K562 (cell line): ENCODE results near the gene AK4. TPM values are rescaled to one million over a fixed set of nuclear protein-coding genes. Genes with fewer than 3 reads are reported as not detected.
A peak's percentile ranks its signal among the peaks of the same experiment; 100 is the strongest.

Source experiments
- ATAC-seq: fragments of 200-7000 bp; cut with Tn5 transposase; 3 replicates; pipeline ENCODE4 v1.9.1; 2020; ENCODE audit warnings: moderate library complexity
- BruUV-seq: library from RNA; stranded (reverse); fragments of 400-500 nt; replicated peaks from 2 replicates; lab custom pipeline; 2021; lab: Mats Ljungman, UMichigan
- CTCF ChIA-PET: fragments of 300-600 bp; formaldehyde crosslinking; extraction: SDS; loops from one replicate; lab custom pipeline; 2021; ENCODE audit warnings: low intra/inter-chr PET ratio; lab: Yijun Ruan, JAX
- POLR2A ChIA-PET: fragments of 300-600, 350-650 bp; sonication (Branson Sonifier 250); formaldehyde crosslinking; extraction: SDS; loops from one replicate; lab custom pipeline; 2021; ENCODE audit warnings: antibody characterized with exemption, inconsistent platforms; lab: Yijun Ruan, JAX
- DNase-seq, 4 experiments: peaks; one replicate each; pipeline versions ENCODE4 v3.0.0 to v3.0.0-alpha.2; 2011 to 2018; ENCODE audit warnings: low spot score in 3 of 4, mixed read lengths in 3 of 4; ENCODE audit errors: extremely low read depth in 1 of 4
- FAIRE-seq: peaks from 2 replicates; lab custom pipeline; 2011; peaks lifted over from hg19 to GRCh38; lab: Jason Lieb, UNC
- H2AFZ ChIP-seq: 2 replicates; pipeline ENCODE4 v1.6.0; 2011; ENCODE audit warnings: low read depth, low read length, control low read depth, inconsistent platforms
- H3K27ac ChIP-seq: fragments of 200-600 bp; 3 replicates; pipeline ENCODE4 v1.8.0; 2011; ENCODE audit warnings: low read depth, mild to moderate bottlenecking, control low read depth, inconsistent platforms, low read length, moderate library complexity, mixed read lengths; ENCODE audit errors: extremely low read depth
- H3K27me3 ChIP-seq, 2 experiments: fragments of 300-600 bp in 1 of 2; 2 replicates in 1 of 2; 3 replicates in 1 of 2; pipeline versions ENCODE4 v1.6.0 to v1.8.0; 2011; ENCODE audit warnings: inconsistent platforms in 2 of 2, low read length in 2 of 2, mild to moderate bottlenecking in 1 of 2, mixed read lengths in 1 of 2, moderate library complexity in 1 of 2; ENCODE audit not compliant: control insufficient read depth in 2 of 2, insufficient read depth in 2 of 2
- H3K36me3 ChIP-seq: fragments of 300-600 bp; 3 replicates; pipeline ENCODE4 v1.8.0; 2011; ENCODE audit warnings: mild to moderate bottlenecking, low read length, inconsistent platforms; ENCODE audit not compliant: control insufficient read depth, insufficient read depth
- H3K4me1 ChIP-seq, 2 experiments: fragments of 200-600 bp in 1 of 2; replicated peaks in 1 of 2; 2 replicates in 1 of 2; 3 replicates in 1 of 2; pipeline versions ENCODE4 v1.5.1 to v1.8.0; 2011; ENCODE audit warnings: inconsistent platforms in 2 of 2, low read length in 2 of 2, mild to moderate bottlenecking in 1 of 2, mixed read lengths in 1 of 2, moderate library complexity in 1 of 2; ENCODE audit not compliant: control insufficient read depth in 2 of 2, insufficient read depth in 2 of 2
- H3K4me2 ChIP-seq: 2 replicates; pipeline ENCODE4 v1.6.1; 2011; ENCODE audit warnings: low read length, control low read depth, inconsistent platforms, mixed read lengths; ENCODE audit not compliant: insufficient read depth
- H3K4me3 ChIP-seq: fragments of 200-600 bp; sonication (generic), shearing (Covaris generic); 2 replicates; pipeline ENCODE4 v1.5.1; 2016; ENCODE audit warnings: control low read depth, inconsistent platforms
- H3K79me2 ChIP-seq: fragments of 200-600 bp; 3 replicates; pipeline ENCODE4 v1.8.0; 2011; ENCODE audit warnings: low read length, inconsistent platforms; ENCODE audit not compliant: control insufficient read depth, insufficient read depth
- H3K9ac ChIP-seq, 2 experiments: 2 replicates each; pipeline versions ENCODE4 v1.6.0 to v1.6.1; 2011; ENCODE audit warnings: low read depth in 2 of 2, low read length in 2 of 2, control low read depth in 1 of 2, inconsistent platforms in 1 of 2, mild to moderate bottlenecking in 1 of 2, mixed read lengths in 1 of 2; ENCODE audit not compliant: insufficient read depth in 1 of 2
- H3K9me1 ChIP-seq: one replicate; pipeline ENCODE4 v1.6.0; 2011; ENCODE audit warnings: inconsistent platforms, mild to moderate bottlenecking, low read length, moderate library complexity; ENCODE audit not compliant: control insufficient read depth, insufficient read depth
- H3K9me3 ChIP-seq: replicated peaks from 2 replicates; pipeline ENCODE4 v1.5.1; 2011; ENCODE audit warnings: low read depth, low read length, inconsistent platforms; ENCODE audit not compliant: control insufficient read depth, insufficient read depth
- H4K20me1 ChIP-seq: replicated peaks from 2 replicates; pipeline ENCODE4 v1.6.1; 2011; ENCODE audit warnings: low read length, inconsistent platforms, mixed read lengths; ENCODE audit not compliant: control insufficient read depth, insufficient read depth
- BRF1 ChIP-seq: IDR thresholded peaks from 3 replicates; pipeline ENCODE4 v1.6.1; 2011; ENCODE audit warnings: borderline replicate concordance, mild to moderate bottlenecking; ENCODE audit not compliant: insufficient read length; ENCODE audit errors: extremely low read depth
- EP300 ChIP-seq: IDR thresholded peaks from 2 replicates; pipeline ENCODE4 v1.6.1; 2012; ENCODE audit warnings: low read length, improper control_type of control experiment
- FOS ChIP-seq: IDR thresholded peaks from 3 replicates; pipeline ENCODE4 v1.6.1; 2011; ENCODE audit not compliant: insufficient read length; ENCODE audit errors: extremely low read depth
- HDAC6 ChIP-seq: IDR thresholded peaks from 2 replicates; pipeline ENCODE4 v1.6.1; 2012; ENCODE audit warnings: low read depth, mild to moderate bottlenecking, control low read depth, inconsistent platforms, low read length, moderate library complexity
- JUN ChIP-seq, 2 experiments: sonication (generic) in 1 of 2; formaldehyde crosslinking in 1 of 2; IDR thresholded peaks; 2 replicates each; pipeline versions ENCODE4 v1.6.1 to v1.8.0; 2012 to 2022; ENCODE audit warnings: borderline replicate concordance in 2 of 2, mild to moderate bottlenecking in 2 of 2, improper control_type of control experiment in 1 of 2, low read depth in 1 of 2, low read length in 1 of 2, missing genetic modification reagents in 1 of 2
- SMAD4 ChIP-seq: fragments of 250-450 bp; sonication (Bioruptor Pico); conservative IDR thresholded peaks from 2 replicates; pipeline ENCODE4 v1.8.0; 2021; ENCODE audit warnings: inconsistent platforms, mild to moderate bottlenecking, moderate library complexity
- SRSF3 ChIP-seq: fragments of 200-400 bp; formaldehyde crosslinking; IDR thresholded peaks from 2 replicates; pipeline ENCODE4 v1.6.1; 2016; ENCODE audit warnings: mild to moderate bottlenecking, low read length, moderate library complexity; ENCODE audit not compliant: insufficient read depth
- TARDBP ChIP-seq: fragments of 450-650 bp; IDR thresholded peaks from 2 replicates; pipeline ENCODE4 v1.6.1; 2016
- WHSC1 ChIP-seq: IDR thresholded peaks from one replicate; pipeline ENCODE4 v1.6.1; 2012; ENCODE audit warnings: low read length, control low read depth, inconsistent platforms
- in situ Hi-C: fragments of 300-500 bp; cut with MboI; formaldehyde crosslinking; loops from 4 replicates; pipeline ENCODE4 v1.15.0; 2018; ENCODE audit warnings: inconsistent platforms, mixed read lengths
- intact Hi-C: fragments of 100-400 bp; cut with micrococcal nuclease; formaldehyde crosslinking; loops from 2 replicates; pipeline ENCODE4 v1.14.2; 2022
- polyA plus RNA-seq, 8 experiments: library from polyadenylated mRNA; depleted of rRNA in 4 of 8; stranded (reverse) in 5 of 8; unstranded in 3 of 8; fragments of >200 nt; fragmentation: Nextera tagmentation in 2 of 8; fragmentation: Illumina TruSeq in 1 of 8; extraction: Ambion mirVana in 2 of 8; extraction: Trizol in 1 of 8; gene quantifications; 2 replicates each; pipeline versions ENCODE4 v1.2.1 to v1.2.3, GENCODE V29; 2011 to 2014; ENCODE audit warnings: inconsistent platforms in 1 of 8, missing spikeins in 1 of 8
- total RNA-seq, 7 experiments: library from RNA; depleted of rRNA in 6 of 7; stranded (reverse); fragments of >200 nt in 6 of 7; fragmentation: Illumina TruSeq in 2 of 7; extraction: Trizol in 2 of 7; gene quantifications; 2 replicates each; pipeline versions ENCODE4 v1.2.1 to v1.2.3, GENCODE V29; 2011 to 2021; ENCODE audit warnings: low replicate concordance in 1 of 7
- TF ChIP-seq, protein P1 (sequence below): IDR thresholded peaks from 2 replicates; pipeline ENCODE4 v1.6.1; 2016; ENCODE audit warnings: missing genetic modification characterization, missing compliant biosample characterization

Gene AK4
- total and polyA plus RNA-seq, 9 of the 15 experiments (the other 6 are each of a cell fraction or from before 2014, with no cell fraction given): 10.4 to 96.6 (median 21.5) TPM

- TF ChIP-seq TARDBP (no peak), EP300 (no peak), JUN (IDR thresholded peaks at IDR 0.05; ENCODE audit: borderline replicate concordance, low read depth, low read length) (no peak), JUN (CRISPR knock-in tag; IDR thresholded peaks at IDR 0.05; ENCODE audit: borderline replicate concordance) (no peak), FOS (no peak), SRSF3 (no peak), WHSC1 (no peak), SMAD4 (CRISPR knock-in tag) (no peak), HDAC6 (no peak)
Observed at GRCh38 chr1:65149351-65150107, 1.5 kb downstream of the AK4 start (continued).

GRCh38 chr1:65150108-65150463 is 2.1 kb downstream of the AK4 start:
- ChIA-PET CTCF (no interaction called here), POLR2A (interaction anchor here (0.6 to 3.1 kb wide), 8 partner anchors 9 to 1130 kb away, joined by 3 to 22 read pairs (median 4); no protein-coding TSS in a partner anchor)
- H3K27me3 ChIP-seq: no peaks in the 10 kb centered on the region
- H3K27ac ChIP-seq: no peak overlapping the region
- no peaks in the 10 kb centered on the region for H4K20me1 ChIP-seq
- no TSS peak for BruUV-seq
- no peak overlapping the region for H3K9ac ChIP-seq
- DNase-seq (no peak), ATAC-seq (no peak), FAIRE-seq (no peak)
- H3K4me3 ChIP-seq: no peak overlapping the region
- H3K4me1 ChIP-seq: peaks cover 10 to 26% of the 10 kb centered on the region in 2 experiments
- H3K79me2 ChIP-seq: peaks cover 58% of the 10 kb centered on the region
- intact Hi-C loops (no loop called here), in situ Hi-C loops (no loop called here)
- peaks cover 2% of the 10 kb centered on the region; the same call in 1 of the 3 replicates for H3K36me3 ChIP-seq
- H2AFZ ChIP-seq: no peak overlapping the region
- TF ChIP-seq BRF1: no peak
- TF ChIP-seq, protein P1, sequence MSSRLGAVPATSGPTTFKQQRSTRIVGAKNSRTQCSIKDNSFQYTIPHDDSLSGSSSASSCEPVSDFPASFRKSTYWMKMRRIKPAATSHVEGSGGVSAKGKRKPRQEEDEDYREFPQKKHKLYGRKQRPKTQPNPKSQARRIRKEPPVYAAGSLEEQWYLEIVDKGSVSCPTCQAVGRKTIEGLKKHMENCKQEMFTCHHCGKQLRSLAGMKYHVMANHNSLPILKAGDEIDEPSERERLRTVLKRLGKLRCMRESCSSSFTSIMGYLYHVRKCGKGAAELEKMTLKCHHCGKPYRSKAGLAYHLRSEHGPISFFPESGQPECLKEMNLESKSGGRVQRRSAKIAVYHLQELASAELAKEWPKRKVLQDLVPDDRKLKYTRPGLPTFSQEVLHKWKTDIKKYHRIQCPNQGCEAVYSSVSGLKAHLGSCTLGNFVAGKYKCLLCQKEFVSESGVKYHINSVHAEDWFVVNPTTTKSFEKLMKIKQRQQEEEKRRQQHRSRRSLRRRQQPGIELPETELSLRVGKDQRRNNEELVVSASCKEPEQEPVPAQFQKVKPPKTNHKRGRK: peak; percentile 24; the same call in 1 of the 2 replicates
- no peaks in the 10 kb centered on the region for H3K9me3 ChIP-seq
- H3K9me1 ChIP-seq: no peaks in the 10 kb centered on the region
- peak overlapping the region; percentile 83 for H3K4me2 ChIP-seq
